Keratinocyte (primary cell): Measurements from ENCODE around the gene RANBP3. TPM values are rescaled to one million over a fixed set of nuclear protein-coding genes. Genes with fewer than 3 reads are reported as not detected.

Experiments used
- DNase-seq: peaks from one replicate; pipeline ENCODE4 v3.0.0-alpha.2; 2011; ENCODE audit warnings: low read depth, missing footprints, low spot score
- FAIRE-seq: peaks from 2 replicates; lab custom pipeline; 2011; peaks lifted over from hg19 to GRCh38; lab: Jason Lieb, UNC
- H2AFZ ChIP-seq: 2 replicates; pipeline ENCODE4 v1.6.0; 2012; ENCODE audit warnings: low read length, control low read depth, inconsistent platforms; ENCODE audit not compliant: control insufficient read depth
- H3K27ac ChIP-seq: 2 replicates; pipeline ENCODE4 v1.5.1; 2011; ENCODE audit warnings: low read length; ENCODE audit not compliant: control insufficient read depth, insufficient read depth
- H3K27me3 ChIP-seq: 3 replicates; pipeline ENCODE4 v1.6.0; 2011; ENCODE audit warnings: low read length; ENCODE audit not compliant: control insufficient read depth, insufficient read depth; ENCODE audit errors: extremely low read depth
- H3K36me3 ChIP-seq, 2 experiments: 2 replicates in 1 of 2; 3 replicates in 1 of 2; pipeline ENCODE4 v1.5.1; 2011; ENCODE audit warnings: low read length in 2 of 2, mild to moderate bottlenecking in 1 of 2; ENCODE audit not compliant: control insufficient read depth in 2 of 2, insufficient read depth in 2 of 2; ENCODE audit errors: extremely low read depth in 1 of 2
- H3K4me1 ChIP-seq: 3 replicates; pipeline ENCODE4 v1.5.1; 2011; ENCODE audit warnings: low read length; ENCODE audit not compliant: control insufficient read depth, insufficient read depth; ENCODE audit errors: extremely low read depth
- H3K4me2 ChIP-seq: 3 replicates; pipeline ENCODE4 v1.6.0; 2011; ENCODE audit warnings: low read depth, low read length; ENCODE audit not compliant: control insufficient read depth, insufficient read depth; ENCODE audit errors: extremely low read depth
- H3K4me3 ChIP-seq, 3 experiments: fragments of 200-600 bp in 1 of 3; sonication (generic) in 1 of 3; 2 replicates in 2 of 3; 3 replicates in 1 of 3; pipeline ENCODE4 v1.5.1; 2011 to 2016; ENCODE audit warnings: low read length in 3 of 3, mild to moderate bottlenecking in 3 of 3, control low read depth in 2 of 3, inconsistent platforms in 1 of 3, low read depth in 1 of 3, mixed read lengths in 1 of 3, mixed run types in 1 of 3, moderate library complexity in 1 of 3; ENCODE audit not compliant: control insufficient read depth in 2 of 3, insufficient read depth in 2 of 3; ENCODE audit errors: extremely low read depth in 1 of 3
- H3K79me2 ChIP-seq: 2 replicates; pipeline ENCODE4 v1.6.0; 2012; ENCODE audit warnings: low read length; ENCODE audit not compliant: control insufficient read depth, insufficient read depth
- H3K9ac ChIP-seq: 3 replicates; pipeline ENCODE4 v1.6.0; 2011; ENCODE audit warnings: low read length; ENCODE audit not compliant: control insufficient read depth, insufficient read depth; ENCODE audit errors: extremely low read depth
- H3K9me1 ChIP-seq: 3 replicates; pipeline ENCODE4 v1.6.0; 2011; ENCODE audit warnings: low read length; ENCODE audit not compliant: control insufficient read depth, insufficient read depth; ENCODE audit errors: extremely low read depth
- H3K9me3 ChIP-seq: 2 replicates; pipeline ENCODE4 v1.5.1; 2012; ENCODE audit warnings: low read depth, low read length; ENCODE audit not compliant: control insufficient read depth
- H4K20me1 ChIP-seq: 3 replicates; pipeline ENCODE4 v1.6.0; 2011; ENCODE audit warnings: low read length; ENCODE audit not compliant: control insufficient read depth, insufficient read depth; ENCODE audit errors: extremely low read depth
- CTCF ChIP-seq, 3 experiments: IDR thresholded peaks in 1 of 3; conservative IDR thresholded peaks in 1 of 3; optimal IDR thresholded peaks in 1 of 3; 2 replicates in 2 of 3; 3 replicates in 1 of 3; pipeline versions ENCODE3 to v1.5.1; 2011; ENCODE audit warnings: low read length in 3 of 3, mild to moderate bottlenecking in 3 of 3, moderate library complexity in 2 of 3, control low read depth in 1 of 3, inconsistent platforms in 1 of 3; ENCODE audit not compliant: insufficient read depth in 2 of 3; ENCODE audit errors: extremely low read depth in 1 of 3
- EZH2 ChIP-seq: IDR thresholded peaks from one replicate; pipeline ENCODE4 v1.6.1; 2012; ENCODE audit warnings: inconsistent platforms, mild to moderate bottlenecking, low read length, moderate library complexity
- dilution Hi-C: fragments of 300-500 bp; cut with MboI; formaldehyde crosslinking; loops from one replicate; pipeline ENCODE4 v1.7.0; 2020; ENCODE audit warnings: low sequenced_read_pairs; ENCODE audit not compliant: extremely low pct_ligation_motif_present
- polyA plus RNA-seq, 5 experiments: library from polyadenylated mRNA; depleted of rRNA in 3 of 5; stranded (reverse) in 3 of 5; stranded (forward) in 1 of 5; unstranded in 1 of 5; fragments of >200 nt; gene quantifications; 1 replicate in 1 of 5; 2 replicates in 3 of 5; 3 replicates in 1 of 5; pipeline versions ENCODE4 v1.2.1 to v1.2.3, GENCODE V29; 2011 to 2012; ENCODE audit warnings: missing spikeins in 2 of 5, low read depth in 1 of 5, low replicate concordance in 1 of 5

RANBP3 gene
- polyA plus RNA-seq, 1 donor (not counting 4 experiments of a cell fraction or from before 2014, with no cell fraction given) = 36.4 TPM

GRCh38 chr19:5917431-5918107, 60.4 kb downstream of the RANBP3 start:
- no peak overlapping the region for H2AFZ ChIP-seq
- H3K4me2 ChIP-seq = no peak overlapping the region
- H3K9me3 ChIP-seq = no peaks in the 10 kb centered on the region
- DNase-seq (no peak), FAIRE-seq (no peak)
- TF ChIP-seq CTCF (optimal IDR thresholded peaks at IDR 0.05 in 1 of 3, IDR thresholded peaks at IDR 0.05 in 1 of 3, conservative IDR thresholded peaks at IDR 0.05 in 1 of 3; ENCODE audit: extremely low read depth in 1 of 3, insufficient read depth in 2 of 3, low read length in 3 of 3) = no peak
- no peak for TF ChIP-seq EZH2
- H3K27me3 ChIP-seq = no peaks in the 10 kb centered on the region
- H3K9me1 ChIP-seq = no peaks in the 10 kb centered on the region
- no peak overlapping the region for H3K4me3 ChIP-seq
- no peak overlapping the region for H3K9ac ChIP-seq
- H3K36me3 ChIP-seq = peaks cover 15 to 31% of the 10 kb centered on the region in 2 experiments
- no peak overlapping the region for H3K27ac ChIP-seq
- peaks cover 11% of the 10 kb centered on the region for H3K4me1 ChIP-seq
- no peaks in the 10 kb centered on the region for H4K20me1 ChIP-seq
- dilution Hi-C loops = no loop called here
- no peaks in the 10 kb centered on the region for H3K79me2 ChIP-seq

- Histone ChIP-seq H3K9ac (no peak overlapping the region), H3K27me3 (no peaks in the 10 kb centered on the region), H4K20me1 (no peaks in the 10 kb centered on the region), H3K9me1 (no peaks in the 10 kb centered on the region), H2AFZ (no peak overlapping the region), H3K36me3 (peaks cover 15 to 21% of the 10 kb centered on the region in 2 experiments), H3K9me3 (no peaks in the 10 kb centered on the region), H3K4me2 (no peak overlapping the region), H3K4me1 (peaks cover 11% of the 10 kb centered on the region), H3K4me3 (no peak overlapping the region), H3K79me2 (no peaks in the 10 kb centered on the region), H3K27ac (no peak overlapping the region)
- FAIRE-seq (no peak), DNase-seq (no peak)
- dilution Hi-C loops = no loop called here
- TF ChIP-seq CTCF (optimal IDR thresholded peaks at IDR 0.05 in 1 of 3, IDR thresholded peaks at IDR 0.05 in 1 of 3, conservative IDR thresholded peaks at IDR 0.05 in 1 of 3; ENCODE audit: extremely low read depth in 1 of 3, insufficient read depth in 2 of 3, low read length in 3 of 3) (no peak), EZH2 (no peak)
Measured at GRCh38 chr19:5916181-5916708, 61.7 kb downstream of the RANBP3 start.
